GM18867 (cell line): ENCODE results near the gene SMAD7.
A peak's percentile ranks its signal among the peaks of the same experiment; 100 is the strongest.

ENCODE experiments used
- ATAC-seq: cut with Tn5 transposase; IDR thresholded peaks from one replicate; pipeline ENCODE4 v1.9.1; 2021; ENCODE audit warnings: mild to moderate bottlenecking, moderate library complexity; ENCODE audit not compliant: unreplicated experiment

The SMAD7 gene

GRCh38 chr18:48947560-48947959 is 3.2 kb downstream of the SMAD7 start:
- no peak for ATAC-seq

- ATAC-seq = no peak
These were observed 3.7 kb downstream of the SMAD7 start for GRCh38 chr18:48947092-48947491.

- no peak for ATAC-seq
These were observed 4.4 kb downstream of the SMAD7 start for GRCh38 chr18:48946329-48946835.

- no peak for ATAC-seq
These were observed 4.9 kb downstream of the SMAD7 start for GRCh38 chr18:48945953-48946217.

GRCh38 chr18:48944634-48945033 is 6.1 kb downstream of the SMAD7 start:
- ATAC-seq = no peak

- no peak for ATAC-seq
These were observed 6.8 kb downstream of the SMAD7 start for GRCh38 chr18:48943736-48944527.

- ATAC-seq = no peak
These were observed 7.4 kb downstream of the SMAD7 start for GRCh38 chr18:48943333-48943732.

- no peak for ATAC-seq
These were observed 8.1 kb downstream of the SMAD7 start for GRCh38 chr18:48942554-48943261.

GRCh38 chr18:48942086-48942485 is 8.7 kb downstream of the SMAD7 start:
- ATAC-seq = no peak

GRCh38 chr18:48941672-48942071 is 9.1 kb downstream of the SMAD7 start:
- ATAC-seq = no peak

- ATAC-seq = no peak
These were observed 9.7 kb downstream of the SMAD7 start for GRCh38 chr18:48940854-48941611.

- ATAC-seq = no peak
These were observed 11.3 kb downstream of the SMAD7 start for GRCh38 chr18:48939205-48940097.

GRCh38 chr18:48938827-48939204 is 11.9 kb downstream of the SMAD7 start:
- ATAC-seq = no peak

GRCh38 chr18:48937869-48938750 is 12.7 kb downstream of the SMAD7 start:
- no peak for ATAC-seq

- no peak for ATAC-seq
These were observed 15.4 kb downstream of the SMAD7 start for GRCh38 chr18:48935433-48935774.

- ATAC-seq = peak; percentile 76
These were observed 15.9 kb downstream of the SMAD7 start for GRCh38 chr18:48934723-48935432.

- no peak for ATAC-seq
These were observed 16.4 kb downstream of the SMAD7 start for GRCh38 chr18:48934415-48934722.

- ATAC-seq = no peak
These were observed 17.0 kb downstream of the SMAD7 start for GRCh38 chr18:48933578-48934414.
